ENCODE measurements around the gene GJA3. TPM values are rescaled to one million over a fixed set of nuclear protein-coding genes. Genes with fewer than 3 reads are reported as not detected.

Gene GJA3
- total RNA-seq, 1 experiment from 2014 or later = 0.43 TPM

GRCh38 chr13:20128459-20128931 lies 32.4 kb downstream of the GJA3 start:
- intact Hi-C loops (cut with micrococcal nuclease; ENCODE audit: unreplicated experiment) = loop anchor here (5.0 kb wide), 1 partner anchor 34 kb away; the partner anchor contains the start of gene GJA3

GRCh38 chr13:20127562-20128458 lies 33.0 kb downstream of the GJA3 start:
- CTCF ChIA-PET = interaction anchor here (0.6 kb wide), 1 partner anchor 141 kb away, joined by 3 read pairs; no protein-coding TSS in a partner anchor
- peak; percentile 48 for DNase-seq (ENCODE audit: low spot score)
- Histone ChIP-seq H3K36me3 (ENCODE audit: insufficient read depth, low read length, poor library complexity, severe bottlenecking) (no peaks in the 10 kb centered on the region), H3K27me3 (replicated peaks; ENCODE audit: insufficient read depth, low read depth, low read length, poor library complexity) (peaks cover 9% of the 10 kb centered on the region), H3K27ac (ENCODE audit: low read depth, low read length, poor library complexity, severe bottlenecking) (peak overlapping the region; percentile 23), H3K9me3 (ENCODE audit: low read depth, low read length, poor library complexity, severe bottlenecking) (no peaks in the 10 kb centered on the region), H3K4me1 (ENCODE audit: insufficient read depth, low read length, poor library complexity, severe bottlenecking) (peaks cover 7% of the 10 kb centered on the region), H3K4me3 (ENCODE audit: low read depth, low read length, poor library complexity, severe bottlenecking) (peak overlapping the region; percentile 63)
- BruUV-seq (replicated peaks) = no TSS peak
- POLR2A ChIA-PET (ENCODE audit: low non-redundant PET) = no interaction called here
- intact Hi-C loops (cut with micrococcal nuclease; ENCODE audit: unreplicated experiment) = loop anchor here (5.0 kb wide), 1 partner anchor 34 kb away; the partner anchor contains the start of gene GJA3
- TF ChIP-seq CTCF (conservative IDR thresholded peaks at IDR 0.05; ENCODE audit: low read depth, low read length) (peak; percentile 68), EZH2 (IDR thresholded peaks at IDR 0.05; ENCODE audit: borderline replicate concordance, low read depth, low read length, poor library complexity, severe bottlenecking) (no peak)

More at GRCh38 chr13:20128459-20128931, 32.4 kb downstream of the GJA3 start:
- TF ChIP-seq EZH2 (IDR thresholded peaks at IDR 0.05; ENCODE audit: borderline replicate concordance, low read depth, low read length, poor library complexity, severe bottlenecking) = no peak
- peak; percentile 36; the same call in 1 of the 2 replicates for TF ChIP-seq CTCF (conservative IDR thresholded peaks at IDR 0.05; ENCODE audit: low read depth, low read length)
- peaks cover 9% of the 10 kb centered on the region for H3K27me3 ChIP-seq (replicated peaks; ENCODE audit: insufficient read depth, low read depth, low read length, poor library complexity)
- H3K36me3 ChIP-seq (ENCODE audit: insufficient read depth, low read length, poor library complexity, severe bottlenecking) = no peaks in the 10 kb centered on the region
- peaks cover 7% of the 10 kb centered on the region for H3K4me1 ChIP-seq (ENCODE audit: insufficient read depth, low read length, poor library complexity, severe bottlenecking)
- peak overlapping the region; percentile 63 for H3K4me3 ChIP-seq (ENCODE audit: low read depth, low read length, poor library complexity, severe bottlenecking)
- POLR2A ChIA-PET (ENCODE audit: low non-redundant PET) = no interaction called here
- no TSS peak for BruUV-seq (replicated peaks)
- H3K27ac ChIP-seq (ENCODE audit: low read depth, low read length, poor library complexity, severe bottlenecking) = no peak overlapping the region
- DNase-seq (ENCODE audit: low spot score) = no peak
- no peaks in the 10 kb centered on the region for H3K9me3 ChIP-seq (ENCODE audit: low read depth, low read length, poor library complexity, severe bottlenecking)
- CTCF ChIA-PET = no interaction called here

GRCh38 chr13:20127262-20127561 lies 33.6 kb downstream of the GJA3 start:
- ChIA-PET POLR2A (ENCODE audit: low non-redundant PET) (no interaction called here), CTCF (interaction anchor here (0.5 to 0.7 kb wide), 2 partner anchors 33 to 55 kb away, joined by 3 read pairs; partner anchors contain the start of gene GJA3)
- intact Hi-C loops (cut with micrococcal nuclease; ENCODE audit: unreplicated experiment) = loop anchor here (5.0 kb wide), 1 partner anchor 35 kb away; the partner anchor contains the start of gene GJA3
- Histone ChIP-seq H3K36me3 (ENCODE audit: insufficient read depth, low read length, poor library complexity, severe bottlenecking) (no peaks in the 10 kb centered on the region), H3K4me3 (ENCODE audit: low read depth, low read length, poor library complexity, severe bottlenecking) (peak overlapping the region; percentile 63), H3K27ac (ENCODE audit: low read depth, low read length, poor library complexity, severe bottlenecking) (no peak overlapping the region), H3K27me3 (replicated peaks; ENCODE audit: insufficient read depth, low read depth, low read length, poor library complexity) (peaks cover 9% of the 10 kb centered on the region), H3K4me1 (ENCODE audit: insufficient read depth, low read length, poor library complexity, severe bottlenecking) (peaks cover 11% of the 10 kb centered on the region), H3K9me3 (ENCODE audit: low read depth, low read length, poor library complexity, severe bottlenecking) (no peaks in the 10 kb centered on the region)
- no peak for DNase-seq (ENCODE audit: low spot score)
- BruUV-seq (replicated peaks) = no TSS peak
- TF ChIP-seq EZH2 (IDR thresholded peaks at IDR 0.05; ENCODE audit: borderline replicate concordance, low read depth, low read length, poor library complexity, severe bottlenecking) (no peak), CTCF (conservative IDR thresholded peaks at IDR 0.05; ENCODE audit: low read depth, low read length) (no peak)

All from A673 (cell line).